Hepatocyte (in vitro differentiated cells): ENCODE results near the gene HPCAL1.

Source experiments
- EZH2 ChIP-seq: fragments of 200-600 bp; sonication (generic); IDR thresholded peaks from 2 replicates; pipeline ENCODE4 v1.6.1; 2016; ENCODE audit warnings: antibody characterized with exemption, mild to moderate bottlenecking, borderline replicate concordance
- TF ChIP-seq, protein P1 (sequence below): fragments of 200-600 bp; sonication (generic); IDR thresholded peaks from 2 replicates; pipeline ENCODE4 v1.5.1; 2016; ENCODE audit warnings: antibody characterized with exemption, mild to moderate bottlenecking; ENCODE audit not compliant: poor library complexity

DNA sequence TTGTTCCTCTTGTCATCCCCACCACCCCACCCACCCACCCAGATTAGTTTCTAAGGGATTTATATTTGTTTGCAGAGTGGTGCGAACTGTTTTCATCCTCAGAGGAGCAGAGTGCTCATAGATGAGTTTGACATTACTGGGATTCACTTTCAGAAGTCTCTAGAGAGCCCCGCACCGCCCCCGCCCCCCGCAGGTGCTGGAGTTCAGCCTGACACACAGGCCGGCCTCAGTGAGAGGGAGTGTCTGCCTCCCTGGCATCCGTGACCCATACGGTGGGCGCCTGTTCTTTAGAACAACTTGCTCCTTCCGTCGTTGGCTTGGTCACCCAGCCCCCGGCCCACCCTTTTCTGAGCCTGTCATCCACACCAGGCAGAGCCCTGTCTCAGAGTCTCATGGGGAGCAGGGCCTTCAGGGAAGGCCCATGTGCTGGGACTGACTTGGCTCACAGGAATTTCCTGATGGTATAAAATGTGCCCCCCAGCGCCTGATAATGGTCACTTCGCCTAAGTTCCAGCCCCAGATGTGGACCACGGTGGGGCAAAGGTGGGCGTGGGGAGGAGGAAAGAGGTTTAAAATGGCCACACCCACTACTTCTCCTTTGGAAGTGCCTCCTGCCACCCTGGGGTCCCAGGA is 44.3 kb downstream of the HPCAL1 start:
- TF ChIP-seq, protein P1, sequence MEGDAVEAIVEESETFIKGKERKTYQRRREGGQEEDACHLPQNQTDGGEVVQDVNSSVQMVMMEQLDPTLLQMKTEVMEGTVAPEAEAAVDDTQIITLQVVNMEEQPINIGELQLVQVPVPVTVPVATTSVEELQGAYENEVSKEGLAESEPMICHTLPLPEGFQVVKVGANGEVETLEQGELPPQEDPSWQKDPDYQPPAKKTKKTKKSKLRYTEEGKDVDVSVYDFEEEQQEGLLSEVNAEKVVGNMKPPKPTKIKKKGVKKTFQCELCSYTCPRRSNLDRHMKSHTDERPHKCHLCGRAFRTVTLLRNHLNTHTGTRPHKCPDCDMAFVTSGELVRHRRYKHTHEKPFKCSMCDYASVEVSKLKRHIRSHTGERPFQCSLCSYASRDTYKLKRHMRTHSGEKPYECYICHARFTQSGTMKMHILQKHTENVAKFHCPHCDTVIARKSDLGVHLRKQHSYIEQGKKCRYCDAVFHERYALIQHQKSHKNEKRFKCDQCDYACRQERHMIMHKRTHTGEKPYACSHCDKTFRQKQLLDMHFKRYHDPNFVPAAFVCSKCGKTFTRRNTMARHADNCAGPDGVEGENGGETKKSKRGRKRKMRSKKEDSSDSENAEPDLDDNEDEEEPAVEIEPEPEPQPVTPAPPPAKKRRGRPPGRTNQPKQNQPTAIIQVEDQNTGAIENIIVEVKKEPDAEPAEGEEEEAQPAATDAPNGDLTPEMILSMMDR, result no peak
- no peak for TF ChIP-seq EZH2
